Neural cell (in vitro differentiated cells): ENCODE measurements around the gene MYCBPAP. TPM values are rescaled to one million over a fixed set of nuclear protein-coding genes. Genes with fewer than 3 reads are reported as not detected.

ENCODE experiments used
- H2AFZ ChIP-seq: fragments of 200-600, 300-800 bp; sonication (generic), shearing (Covaris generic); 2 replicates; pipeline ENCODE4 v1.6.0; 2014; ENCODE audit warnings: low read depth, mild to moderate bottlenecking, antibody characterized with exemption, low read length, moderate library complexity
- H3F3A ChIP-seq: fragments of 200-600 bp; shearing (Covaris generic); 2 replicates; pipeline ENCODE4 v1.6.1; 2016; ENCODE audit warnings: mild to moderate bottlenecking, moderate library complexity, mixed read lengths, antibody characterized with exemption, low read length; ENCODE audit not compliant: insufficient read depth, poor library complexity, severe bottlenecking
- H3K27ac ChIP-seq: fragments of 200-600, 300-800 bp; sonication (generic), shearing (Covaris generic); 2 replicates; pipeline ENCODE4 v1.5.1; 2014; ENCODE audit warnings: mild to moderate bottlenecking, low read length, moderate library complexity
- H3K27me3 ChIP-seq: fragments of 300-800, 200-600 bp; sonication (generic), shearing (Covaris generic); 2 replicates; pipeline ENCODE4 v1.6.0; 2014; ENCODE audit warnings: mild to moderate bottlenecking, low read depth, low read length, moderate library complexity; ENCODE audit not compliant: insufficient read depth
- H3K36me3 ChIP-seq: fragments of 300-800, 200-600 bp; sonication (generic), shearing (Covaris generic); 2 replicates; pipeline ENCODE4 v1.5.1; 2014; ENCODE audit warnings: mild to moderate bottlenecking, antibody characterized with exemption, low read length, moderate library complexity; ENCODE audit not compliant: insufficient read depth
- H3K4me2 ChIP-seq: fragments of 300-800, 200-600 bp; sonication (generic), shearing (Covaris generic); 2 replicates; pipeline ENCODE4 v1.6.0; 2014; ENCODE audit warnings: mild to moderate bottlenecking, low read length
- H3K4me3 ChIP-seq: fragments of 300-800, 200-600 bp; sonication (generic), shearing (Covaris generic); 2 replicates; pipeline ENCODE4 v1.5.1; 2014; ENCODE audit warnings: mild to moderate bottlenecking, low read length, moderate library complexity
- H3K79me2 ChIP-seq: fragments of 200-600 bp; shearing (Covaris generic); replicated peaks from 2 replicates; pipeline ENCODE4 v1.6.0; 2014; ENCODE audit warnings: mild to moderate bottlenecking, low read length, moderate library complexity; ENCODE audit not compliant: insufficient read depth
- H3K9ac ChIP-seq: fragments of 300-800, 200-600 bp; sonication (generic), shearing (Covaris generic); 2 replicates; pipeline ENCODE4 v1.6.1; 2016; ENCODE audit warnings: mild to moderate bottlenecking, low read length, mixed read lengths
- H3K9me2 ChIP-seq: fragments of 200-600 bp; shearing (Covaris generic); 2 replicates; pipeline ENCODE4 v1.6.1; 2016; ENCODE audit warnings: mild to moderate bottlenecking, low read length, mixed read lengths; ENCODE audit not compliant: insufficient read depth
- H3K9me3 ChIP-seq: fragments of 200-600, 300-800 bp; sonication (generic), shearing (Covaris generic); 2 replicates; pipeline ENCODE4 v1.6.1; 2016; ENCODE audit warnings: mild to moderate bottlenecking, mixed run types, low read length, moderate library complexity, mixed read lengths
- H4K20me1 ChIP-seq: fragments of 200-600 bp; shearing (Covaris generic); 2 replicates; pipeline ENCODE4 v1.6.1; 2016; ENCODE audit warnings: mild to moderate bottlenecking, mixed run types; ENCODE audit not compliant: insufficient read depth
- CTCF ChIP-seq: fragments of 450-650 bp; IDR thresholded peaks from 2 replicates; pipeline ENCODE4 v1.5.1; 2014; ENCODE audit warnings: antibody characterized with exemption, mild to moderate bottlenecking, moderate library complexity; ENCODE audit not compliant: poor library complexity, severe bottlenecking
- EP300 ChIP-seq: fragments of 450-650 bp; conservative IDR thresholded peaks from 2 replicates; pipeline ENCODE4 v1.6.1; 2014; ENCODE audit warnings: antibody characterized with exemption, mild to moderate bottlenecking, moderate library complexity; ENCODE audit not compliant: poor library complexity, severe bottlenecking
- EZH2 ChIP-seq: fragments of 200-600, 300-800 bp; shearing (Covaris generic), sonication (generic); IDR thresholded peaks from 2 replicates; pipeline ENCODE4 v1.6.1; 2014; ENCODE audit warnings: antibody characterized with exemption, low read length, borderline replicate concordance, mild to moderate bottlenecking; ENCODE audit not compliant: insufficient read depth, poor library complexity, severe bottlenecking
- MXI1 ChIP-seq: fragments of 450-650 bp; conservative IDR thresholded peaks from 2 replicates; pipeline ENCODE4 v1.6.1; 2014; ENCODE audit warnings: antibody characterized with exemption, mild to moderate bottlenecking; ENCODE audit not compliant: poor library complexity, severe bottlenecking
- RAD21 ChIP-seq: fragments of 450-650 bp; conservative IDR thresholded peaks from 2 replicates; pipeline ENCODE4 v1.6.1; 2014; ENCODE audit warnings: antibody characterized with exemption, mild to moderate bottlenecking, moderate library complexity
- REST ChIP-seq: IDR thresholded peaks from 2 replicates; pipeline ENCODE4 v1.6.1; 2012; ENCODE audit warnings: borderline replicate concordance
- SMC3 ChIP-seq: fragments of 450-650 bp; conservative IDR thresholded peaks from 2 replicates; pipeline ENCODE4 v1.6.1; 2014; ENCODE audit warnings: antibody characterized with exemption, mild to moderate bottlenecking, moderate library complexity; ENCODE audit not compliant: poor library complexity
- TAF1 ChIP-seq: IDR thresholded peaks from 2 replicates; pipeline ENCODE4 v1.6.1; 2012; ENCODE audit warnings: low read depth
- polyA plus RNA-seq: library from polyadenylated mRNA; depleted of rRNA; stranded (reverse); fragments of >200 nt; gene quantifications from 2 replicates; pipeline ENCODE4 v1.2.3, GENCODE V29; 2014

The MYCBPAP gene
- polyA plus RNA-seq, 1 donor from 2014 or later: 0.35 TPM

- no peak for TF ChIP-seq TAF1
- TF ChIP-seq CTCF: peak; percentile 29
- no peak overlapping the region for H3K9ac ChIP-seq
Measured at GRCh38 chr17:50534222-50534978, 26.2 kb downstream of the MYCBPAP start.

GRCh38 chr17:50534979-50535326, 26.7 kb downstream of the MYCBPAP start:
- Histone ChIP-seq H3K9ac (no peak overlapping the region), H3K9me2 (no peaks in the 10 kb centered on the region), H3K36me3 (no peaks in the 10 kb centered on the region), H3K79me2 (no peaks in the 10 kb centered on the region), H2AFZ (no peak overlapping the region), H3K4me2 (no peak overlapping the region), H3K4me3 (no peak overlapping the region), H3F3A (no peaks in the 10 kb centered on the region), H4K20me1 (no peaks in the 10 kb centered on the region), H3K9me3 (no peaks in the 10 kb centered on the region), H3K27me3 (peaks cover 24% of the 10 kb centered on the region), H3K27ac (no peak overlapping the region)
- TF ChIP-seq EP300 (no peak), CTCF (no peak), REST (no peak)

More at GRCh38 chr17:50534222-50534978, 26.2 kb downstream of the MYCBPAP start:
- H3K9me3 ChIP-seq: no peaks in the 10 kb centered on the region
- H3K4me3 ChIP-seq: no peak overlapping the region
- no peaks in the 10 kb centered on the region for H4K20me1 ChIP-seq
- no peaks in the 10 kb centered on the region for H3K36me3 ChIP-seq
- no peak overlapping the region for H3K4me2 ChIP-seq
- peaks cover 24% of the 10 kb centered on the region for H3K27me3 ChIP-seq
- no peak overlapping the region for H3K27ac ChIP-seq
- H3F3A ChIP-seq: no peaks in the 10 kb centered on the region
- no peak overlapping the region for H2AFZ ChIP-seq
- H3K79me2 ChIP-seq: no peaks in the 10 kb centered on the region
- H3K9me2 ChIP-seq: no peaks in the 10 kb centered on the region

- no peaks in the 10 kb centered on the region for H3F3A ChIP-seq
- H3K9ac ChIP-seq: no peak overlapping the region
- no peaks in the 10 kb centered on the region for H3K36me3 ChIP-seq
- no peaks in the 10 kb centered on the region for H3K9me3 ChIP-seq
- H3K4me3 ChIP-seq: no peak overlapping the region
- no peaks in the 10 kb centered on the region for H4K20me1 ChIP-seq
- no peak overlapping the region for H3K27ac ChIP-seq
- no peaks in the 10 kb centered on the region for H3K9me2 ChIP-seq
- peaks cover 24% of the 10 kb centered on the region for H3K27me3 ChIP-seq
- H3K79me2 ChIP-seq: no peaks in the 10 kb centered on the region
- no peak overlapping the region for H2AFZ ChIP-seq
- H3K4me2 ChIP-seq: no peak overlapping the region
- TF ChIP-seq MXI1 (no peak), RAD21 (no peak), CTCF (no peak), TAF1 (no peak), EZH2 (no peak), SMC3 (no peak)
Measured at GRCh38 chr17:50535407-50535806, 27.2 kb downstream of the MYCBPAP start.
